Measurements from ENCODE around the gene YPEL4.

The YPEL4 gene

DNA sequence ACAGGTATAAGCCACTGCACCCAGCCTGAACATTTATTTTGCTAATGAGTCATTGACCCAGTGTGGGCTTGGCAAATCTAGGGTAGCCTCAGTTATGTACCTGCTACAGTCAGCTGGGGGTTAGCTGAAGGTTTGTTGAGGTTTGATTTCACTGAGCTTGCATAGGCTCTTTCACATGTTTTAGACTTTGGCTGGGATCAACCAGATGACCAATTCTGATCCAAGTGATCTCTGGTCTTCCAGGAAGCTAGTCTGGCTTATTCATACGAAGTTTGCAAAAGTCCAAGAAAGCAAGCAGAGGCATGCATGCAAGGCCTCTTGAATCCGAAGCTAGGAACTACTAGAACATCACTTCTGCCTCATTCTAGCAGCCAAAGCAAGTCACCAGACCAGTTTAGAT is 31.3 kb downstream of the YPEL4 start:
- Histone ChIP-seq H3K27ac (no peak overlapping the region), H3K4me3 (no peak overlapping the region)
- TF ChIP-seq, protein P1, sequence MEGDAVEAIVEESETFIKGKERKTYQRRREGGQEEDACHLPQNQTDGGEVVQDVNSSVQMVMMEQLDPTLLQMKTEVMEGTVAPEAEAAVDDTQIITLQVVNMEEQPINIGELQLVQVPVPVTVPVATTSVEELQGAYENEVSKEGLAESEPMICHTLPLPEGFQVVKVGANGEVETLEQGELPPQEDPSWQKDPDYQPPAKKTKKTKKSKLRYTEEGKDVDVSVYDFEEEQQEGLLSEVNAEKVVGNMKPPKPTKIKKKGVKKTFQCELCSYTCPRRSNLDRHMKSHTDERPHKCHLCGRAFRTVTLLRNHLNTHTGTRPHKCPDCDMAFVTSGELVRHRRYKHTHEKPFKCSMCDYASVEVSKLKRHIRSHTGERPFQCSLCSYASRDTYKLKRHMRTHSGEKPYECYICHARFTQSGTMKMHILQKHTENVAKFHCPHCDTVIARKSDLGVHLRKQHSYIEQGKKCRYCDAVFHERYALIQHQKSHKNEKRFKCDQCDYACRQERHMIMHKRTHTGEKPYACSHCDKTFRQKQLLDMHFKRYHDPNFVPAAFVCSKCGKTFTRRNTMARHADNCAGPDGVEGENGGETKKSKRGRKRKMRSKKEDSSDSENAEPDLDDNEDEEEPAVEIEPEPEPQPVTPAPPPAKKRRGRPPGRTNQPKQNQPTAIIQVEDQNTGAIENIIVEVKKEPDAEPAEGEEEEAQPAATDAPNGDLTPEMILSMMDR (IDR thresholded peaks at IDR 0.05) = no peak
- DNase-seq (ENCODE audit: low spot score) = no peak

GRCh38 chr11:57616595-57616994 is 33.1 kb downstream of the YPEL4 start:
- DNase-seq (ENCODE audit: low spot score) = no peak
- no peak overlapping the region for H3K27ac ChIP-seq
- TF ChIP-seq, protein P1 (IDR thresholded peaks at IDR 0.05) = no peak
- H3K4me3 ChIP-seq = no peak overlapping the region

DNA sequence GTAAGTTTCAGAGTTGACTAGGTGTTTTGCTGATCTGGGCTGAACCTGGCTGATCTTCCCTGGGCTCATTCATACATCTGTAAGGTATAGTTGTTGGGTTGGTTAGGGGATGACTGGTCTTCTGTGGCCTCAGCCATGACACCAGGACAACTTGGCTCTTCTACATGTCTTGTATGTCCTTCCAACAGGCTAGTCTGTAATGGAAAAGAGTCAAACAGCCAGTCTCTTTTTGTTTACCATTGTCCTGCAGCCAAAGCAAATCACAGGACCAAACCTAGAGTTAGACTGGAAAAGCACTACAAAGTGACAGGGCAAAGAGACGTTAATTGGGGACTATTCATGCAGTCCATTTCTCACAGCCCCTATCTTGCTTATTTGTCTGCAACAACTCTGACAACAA is 34.4 kb downstream of the YPEL4 start:
- H3K4me3 ChIP-seq = no peak overlapping the region
- DNase-seq (ENCODE audit: low spot score) = no peak

GRCh38 chr11:57614234-57614772 is 35.4 kb downstream of the YPEL4 start:
- Histone ChIP-seq H3K27ac (no peak overlapping the region), H3K4me3 (no peak overlapping the region)
- no peak for DNase-seq (ENCODE audit: low spot score)
- TF ChIP-seq, protein P1 (IDR thresholded peaks at IDR 0.05) = no peak

More for the DNA sequence above, 34.4 kb downstream of the YPEL4 start:
- TF ChIP-seq, protein P1 (IDR thresholded peaks at IDR 0.05) = no peak
- H3K27ac ChIP-seq = no peak overlapping the region

DNA sequence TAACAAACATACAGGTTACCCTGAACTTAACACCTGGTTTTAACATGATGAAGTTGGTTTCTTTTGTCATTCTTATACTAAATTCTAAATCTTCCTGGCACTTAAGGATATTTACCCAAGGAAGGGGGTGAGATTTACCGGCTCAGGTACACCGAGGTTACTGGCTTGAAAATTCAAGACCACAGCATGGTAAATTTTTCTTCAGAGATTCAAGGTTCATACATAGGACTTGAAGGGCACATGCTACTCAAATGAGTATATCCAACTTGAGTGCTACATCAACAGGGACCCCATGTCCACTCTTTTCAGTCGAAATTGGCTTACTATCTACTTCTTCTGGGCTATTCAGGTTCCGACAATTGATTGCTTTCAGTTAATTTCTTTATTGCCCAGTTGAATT is 39.5 kb downstream of the YPEL4 start:
- H3K4me3 ChIP-seq = no peak overlapping the region
- TF ChIP-seq, protein P1 (IDR thresholded peaks at IDR 0.05) = no peak
- no peak for DNase-seq (ENCODE audit: low spot score)

GRCh38 chr11:57605028-57605420 is 44.7 kb downstream of the YPEL4 start:
- DNase-seq (ENCODE audit: low spot score) = no peak
- TF ChIP-seq, protein P1 (IDR thresholded peaks at IDR 0.05) = no peak
- Histone ChIP-seq H3K27ac (no peak overlapping the region), H3K4me3 (no peak overlapping the region)

More for the DNA sequence above, 39.5 kb downstream of the YPEL4 start:
- no peak overlapping the region for H3K27ac ChIP-seq

DNA sequence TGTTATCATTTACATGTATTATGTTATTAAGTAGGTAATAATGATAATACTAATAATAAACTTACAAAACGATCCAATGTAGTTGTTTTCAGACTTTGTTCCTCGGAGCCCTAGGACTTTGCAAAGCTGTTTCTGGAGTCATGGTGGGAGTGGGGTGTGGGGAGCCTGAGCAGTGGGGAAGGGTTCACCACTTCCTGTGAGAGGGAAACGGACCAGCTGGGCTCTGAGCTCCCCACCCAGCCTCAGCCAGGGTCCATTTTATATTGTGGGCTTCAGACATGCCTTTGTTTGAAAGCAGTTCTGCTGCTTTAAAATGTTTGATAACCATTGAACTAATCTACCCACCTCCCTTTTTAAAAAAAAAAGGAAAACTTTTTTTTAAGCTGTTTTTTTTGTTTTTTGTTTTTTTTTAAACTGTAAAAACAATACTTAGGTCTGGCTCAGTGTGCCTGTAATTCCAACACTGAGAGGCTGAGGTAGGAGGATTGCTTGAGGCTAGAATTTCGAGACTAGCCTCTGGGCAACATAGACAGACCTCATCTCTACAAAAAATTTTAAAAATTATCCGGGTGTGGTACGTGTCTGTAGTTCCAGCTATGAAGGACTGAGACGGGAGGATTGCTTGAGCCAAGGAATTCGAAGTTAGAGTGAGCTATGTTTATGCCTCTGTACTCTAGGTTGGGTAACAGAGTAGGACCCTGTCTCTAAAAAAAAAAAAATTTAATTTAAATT is 45.2 kb downstream of the YPEL4 start:
- Histone ChIP-seq H3K4me3 (no peak overlapping the region), H3K27ac (no peak overlapping the region)
- DNase-seq (ENCODE audit: low spot score) = no peak
- TF ChIP-seq, protein P1 (IDR thresholded peaks at IDR 0.05) = no peak
